Measurements from ENCODE around the gene ELFN2.

Gene ELFN2

GRCh38 chr22:37354261-37354660 lies 73.0 kb downstream of the ELFN2 start:
- no peak for DNase-seq

GRCh38 chr22:37353839-37354238 lies 73.4 kb downstream of the ELFN2 start:
- DNase-seq: no peak

GRCh38 chr22:37352481-37352880 lies 74.8 kb downstream of the ELFN2 start:
- no peak for DNase-seq

GRCh38 chr22:37351232-37351631 lies 76.0 kb downstream of the ELFN2 start:
- no peak for DNase-seq

- DNase-seq: no peak
Measured at GRCh38 chr22:37349043-37349814, 78.0 kb downstream of the ELFN2 start.

- no peak for DNase-seq
Measured at GRCh38 chr22:37346505-37346895, 80.8 kb downstream of the ELFN2 start.

GRCh38 chr22:37345863-37346504 lies 81.3 kb downstream of the ELFN2 start:
- DNase-seq: no peak

- DNase-seq: no peak
Measured at GRCh38 chr22:37344735-37345449, 82.4 kb downstream of the ELFN2 start.

GRCh38 chr22:37343863-37344734 lies 83.2 kb downstream of the ELFN2 start:
- no peak for DNase-seq

- DNase-seq: no peak
Measured at GRCh38 chr22:37343348-37343747, 83.9 kb downstream of the ELFN2 start.

- DNase-seq: no peak
Measured at GRCh38 chr22:37342065-37342464, 85.2 kb downstream of the ELFN2 start.

GRCh38 chr22:37340331-37341262 lies 86.7 kb downstream of the ELFN2 start:
- no peak for DNase-seq

GRCh38 chr22:37338539-37339246 lies 88.6 kb downstream of the ELFN2 start:
- DNase-seq: no peak

GRCh38 chr22:37337204-37337943 lies 89.9 kb downstream of the ELFN2 start:
- no peak for DNase-seq

GRCh38 chr22:37336579-37336978 lies 90.7 kb downstream of the ELFN2 start:
- no peak for DNase-seq

- no peak for DNase-seq
Measured at GRCh38 chr22:37335806-37336199, 91.5 kb downstream of the ELFN2 start.

- no peak for DNase-seq
Measured at GRCh38 chr22:37334859-37335805, 92.1 kb downstream of the ELFN2 start.

- no peak for DNase-seq
Measured at GRCh38 chr22:37334461-37334858, 92.8 kb downstream of the ELFN2 start.
